K562 (cell line): ENCODE measurements around the gene FPGS.

Source experiments
- BRCA1 ChIP-seq, 2 experiments: fragments of 450-650 bp in 1 of 2; sonication (generic) in 1 of 2; formaldehyde crosslinking in 1 of 2; IDR thresholded peaks; 2 replicates each; pipeline versions ENCODE4 v1.5.0 to v1.6.1; 2017 to 2020; ENCODE audit warnings: mild to moderate bottlenecking in 1 of 2, missing genetic modification reagents in 1 of 2
- GABPA ChIP-seq: fragments of 200-800 bp; sonication (Bioruptor generic); conservative IDR thresholded peaks from 2 replicates; pipeline ENCODE4 v1.6.1; 2016; ENCODE audit warnings: low read depth, missing genetic modification characterization, missing compliant biosample characterization
- MTA3 ChIP-seq: fragments of 450-650 bp; formaldehyde crosslinking; IDR thresholded peaks from 2 replicates; pipeline ENCODE4 v1.6.1; 2017; ENCODE audit warnings: mild to moderate bottlenecking, borderline replicate concordance
- POLR2AphosphoS5 ChIP-seq: IDR thresholded peaks from 2 replicates; pipeline ENCODE4 v1.6.1; 2011; ENCODE audit warnings: mild to moderate bottlenecking, low read depth, low read length, moderate library complexity; ENCODE audit not compliant: control insufficient read depth, insufficient read depth
- SP1 ChIP-seq: sonication (generic); formaldehyde crosslinking; IDR thresholded peaks from 2 replicates; pipeline ENCODE4 v1.8.1; 2022; ENCODE audit warnings: mild to moderate bottlenecking, missing genetic modification reagents
- YBX1 ChIP-seq: fragments of 450-650 bp; IDR thresholded peaks from 2 replicates; pipeline ENCODE4 v1.7.1; 2016; ENCODE audit warnings: mild to moderate bottlenecking
- ZNF354B ChIP-seq: fragments of 250-450 bp; sonication (Bioruptor Pico); IDR thresholded peaks from 2 replicates; pipeline ENCODE4 v1.4.0; 2020
- TF ChIP-seq, protein P1 (sequence below): sonication (generic); formaldehyde crosslinking; IDR thresholded peaks from 2 replicates; pipeline ENCODE4 v1.8.1; 2023; ENCODE audit warnings: mild to moderate bottlenecking, missing genetic modification reagents

- TF ChIP-seq SP1 (CRISPR knock-in tag) (no peak), YBX1 (no peak), ZNF354B (CRISPR knock-in tag) (no peak), BRCA1 (IDR thresholded peaks at IDR 0.05) (no peak), BRCA1 (CRISPR knock-in tag; IDR thresholded peaks at IDR 0.05) (no peak), GABPA (tag) (no peak), MTA3 (no peak), POLR2AphosphoS5 (no peak)
- TF ChIP-seq, protein P1, sequence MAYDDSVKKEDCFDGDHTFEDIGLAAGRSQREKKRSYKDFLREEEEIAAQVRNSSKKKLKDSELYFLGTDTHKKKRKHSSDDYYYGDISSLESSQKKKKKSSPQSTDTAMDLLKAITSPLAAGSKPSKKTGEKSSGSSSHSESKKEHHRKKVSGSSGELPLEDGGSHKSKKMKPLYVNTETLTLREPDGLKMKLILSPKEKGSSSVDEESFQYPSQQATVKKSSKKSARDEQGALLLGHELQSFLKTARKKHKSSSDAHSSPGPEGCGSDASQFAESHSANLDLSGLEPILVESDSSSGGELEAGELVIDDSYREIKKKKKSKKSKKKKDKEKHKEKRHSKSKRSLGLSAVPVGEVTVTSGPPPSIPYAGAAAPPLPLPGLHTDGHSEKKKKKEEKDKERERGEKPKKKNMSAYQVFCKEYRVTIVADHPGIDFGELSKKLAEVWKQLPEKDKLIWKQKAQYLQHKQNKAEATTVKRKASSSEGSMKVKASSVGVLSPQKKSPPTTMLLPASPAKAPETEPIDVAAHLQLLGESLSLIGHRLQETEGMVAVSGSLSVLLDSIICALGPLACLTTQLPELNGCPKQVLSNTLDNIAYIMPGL, result no peak
Measured at GRCh38 chr9:127756233-127756632, 46.4 kb upstream of the FPGS start.
